Panc1 (cell line): ENCODE results near the gene ALG2.

Experiments used
- REST ChIP-seq, 2 experiments: IDR thresholded peaks; 2 replicates each; pipeline ENCODE4 v1.6.1; 2011 to 2012; ENCODE audit warnings: low read depth in 2 of 2, control low read depth in 1 of 2, low read length in 1 of 2, mild to moderate bottlenecking in 1 of 2, moderate library complexity in 1 of 2; ENCODE audit not compliant: insufficient read depth in 1 of 2
- TCF7L2 ChIP-seq: IDR thresholded peaks from 2 replicates; pipeline ENCODE4 v1.6.1; 2011; ENCODE audit warnings: mild to moderate bottlenecking, low read depth, low read length, inconsistent platforms
- TF ChIP-seq, protein P1 (sequence below): fragments of 450-650 bp; IDR thresholded peaks from 2 replicates; pipeline ENCODE4 v1.5.1; 2017; ENCODE audit warnings: mild to moderate bottlenecking

DNA sequence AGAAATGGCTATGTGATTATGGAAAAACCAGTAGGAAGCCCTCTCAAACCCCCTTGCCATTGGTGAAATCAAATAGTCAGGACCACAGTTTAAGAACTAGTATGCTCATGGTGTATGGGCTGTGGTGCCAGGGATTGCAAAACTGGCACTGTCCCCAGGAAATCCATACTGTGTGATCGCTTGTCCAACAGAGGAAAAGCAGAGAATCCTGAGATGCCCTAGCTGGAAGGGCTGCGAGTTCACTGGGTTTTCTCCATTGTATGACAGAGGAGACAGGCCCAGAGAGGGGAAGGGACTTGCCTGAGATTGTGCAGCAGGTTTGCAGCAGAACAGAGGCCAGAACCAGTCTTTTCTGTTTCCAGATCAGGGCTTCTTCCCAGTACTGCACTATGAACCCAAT, 12.9 kb upstream of the ALG2 start:
- TF ChIP-seq, protein P1, sequence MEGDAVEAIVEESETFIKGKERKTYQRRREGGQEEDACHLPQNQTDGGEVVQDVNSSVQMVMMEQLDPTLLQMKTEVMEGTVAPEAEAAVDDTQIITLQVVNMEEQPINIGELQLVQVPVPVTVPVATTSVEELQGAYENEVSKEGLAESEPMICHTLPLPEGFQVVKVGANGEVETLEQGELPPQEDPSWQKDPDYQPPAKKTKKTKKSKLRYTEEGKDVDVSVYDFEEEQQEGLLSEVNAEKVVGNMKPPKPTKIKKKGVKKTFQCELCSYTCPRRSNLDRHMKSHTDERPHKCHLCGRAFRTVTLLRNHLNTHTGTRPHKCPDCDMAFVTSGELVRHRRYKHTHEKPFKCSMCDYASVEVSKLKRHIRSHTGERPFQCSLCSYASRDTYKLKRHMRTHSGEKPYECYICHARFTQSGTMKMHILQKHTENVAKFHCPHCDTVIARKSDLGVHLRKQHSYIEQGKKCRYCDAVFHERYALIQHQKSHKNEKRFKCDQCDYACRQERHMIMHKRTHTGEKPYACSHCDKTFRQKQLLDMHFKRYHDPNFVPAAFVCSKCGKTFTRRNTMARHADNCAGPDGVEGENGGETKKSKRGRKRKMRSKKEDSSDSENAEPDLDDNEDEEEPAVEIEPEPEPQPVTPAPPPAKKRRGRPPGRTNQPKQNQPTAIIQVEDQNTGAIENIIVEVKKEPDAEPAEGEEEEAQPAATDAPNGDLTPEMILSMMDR, result no peak
- no peak for TF ChIP-seq REST (IDR thresholded peaks at IDR 0.05; ENCODE audit: insufficient read depth in 1 of 2, low read depth in 2 of 2, low read length in 1 of 2)
- no peak for TF ChIP-seq TCF7L2
